ENCODE measurements around the gene NDUFA3.
"Not testable (repeated sequence)": the region's sequence is repeated elsewhere in the genome, so short reads cannot be mapped to it uniquely, and the experiment has no call there.

Gene NDUFA3

GRCh38 chr19:54102421-54103169, at the start of gene NDUFA3:
Gene NDUFA3 (plus strand): TSS chr19:54102855. CDS start chr19:54102879, 24 bp downstream.
- peak; percentile 87 to 96 for DNase-seq (ENCODE audit: low read depth in 2 of 2)

GRCh38 chr19:54062643-54063042, 40.0 kb upstream of the NDUFA3 start:
- no peak for DNase-seq (ENCODE audit: low read depth in 2 of 2)

GRCh38 chr19:54063350-54064116, 39.1 kb upstream of the NDUFA3 start, which contains the start of gene VSTM1:
Gene VSTM1 (minus strand): TSS chr19:54063897. CDS start chr19:54063777, 120 bp downstream.
- no peak for DNase-seq (ENCODE audit: low read depth in 2 of 2)

- DNase-seq (ENCODE audit: low read depth in 2 of 2): no peak
These were observed 33.2 kb upstream of the NDUFA3 start for GRCh38 chr19:54069470-54069869.

GRCh38 chr19:54073829-54074228, 28.8 kb upstream of the NDUFA3 start:
- no peak for DNase-seq (ENCODE audit: low read depth in 2 of 2)

- DNase-seq (ENCODE audit: low read depth in 2 of 2): no peak
These were observed 27.8 kb upstream of the NDUFA3 start for GRCh38 chr19:54074851-54075250.

- no peak for DNase-seq (ENCODE audit: low read depth in 2 of 2)
These were observed 25.3 kb upstream of the NDUFA3 start for GRCh38 chr19:54077334-54077733.

GRCh38 chr19:54081032-54081431, 21.6 kb upstream of the NDUFA3 start, which contains the start of gene TARM1:
Gene TARM1 (minus strand): TSS chr19:54081365. CDS start chr19:54081340, 25 bp downstream.
- DNase-seq (ENCODE audit: low read depth in 2 of 2): no peak

GRCh38 chr19:54084410-54084809, 18.2 kb upstream of the NDUFA3 start:
- no peak for DNase-seq (ENCODE audit: low read depth in 2 of 2)

GRCh38 chr19:54094426-54095000, 8.1 kb upstream of the NDUFA3 start:
- DNase-seq (ENCODE audit: low read depth in 2 of 2): no peak

GRCh38 chr19:54095136-54095858, 7.4 kb upstream of the NDUFA3 start:
- DNase-seq (ENCODE audit: low read depth in 2 of 2): no peak

GRCh38 chr19:54095859-54096616, 6.6 kb upstream of the NDUFA3 start:
- DNase-seq (ENCODE audit: low read depth in 2 of 2): not testable (repeated sequence)

GRCh38 chr19:54096617-54097106, 6.0 kb upstream of the NDUFA3 start:
- DNase-seq (ENCODE audit: low read depth in 2 of 2): no peak

- no peak for DNase-seq (ENCODE audit: low read depth in 2 of 2)
These were observed 3.3 kb upstream of the NDUFA3 start for GRCh38 chr19:54099190-54099902.

GRCh38 chr19:54099903-54100255, 2.8 kb upstream of the NDUFA3 start:
- not testable (repeated sequence) for DNase-seq (ENCODE audit: low read depth in 2 of 2)

- DNase-seq (ENCODE audit: low read depth in 2 of 2): no peak
These were observed 2.1 kb upstream of the NDUFA3 start, which contains the start of gene OSCAR for GRCh38 chr19:54100561-54100960. Gene OSCAR (minus strand): TSS chr19:54100803. CDS start chr19:54100792, 11 bp downstream.

GRCh38 chr19:54104998-54105715, 2.5 kb downstream of the NDUFA3 start:
- no peak for DNase-seq (ENCODE audit: low read depth in 2 of 2)

- no peak for DNase-seq (ENCODE audit: low read depth in 2 of 2)
These were observed 3.1 kb downstream of the NDUFA3 start for GRCh38 chr19:54105796-54106195.

GRCh38 chr19:54106716-54107115, 4.1 kb downstream of the NDUFA3 start:
- DNase-seq (ENCODE audit: low read depth in 2 of 2): no peak

Measured in stimulated activated CD4-positive, alpha-beta T cell treated with anti-CD3 and anti-CD28 coated beads, Interleukin-1b, Interleukin-23, amount 100 ng/mL, for 1 hour (primary cell).